Endothelial cell of umbilical vein (primary cell): ENCODE results near the gene FOLR1. TPM values are rescaled to one million over a fixed set of nuclear protein-coding genes. Genes with fewer than 3 reads are reported as not detected.

Source experiments
- BruUV-seq: library from RNA; stranded (reverse); fragments of 400-500 nt; replicated peaks from 2 replicates; lab custom pipeline; 2021; lab: Mats Ljungman, UMichigan
- CTCF ChIA-PET: fragments of 300-600, 350-600 bp; sonication (Branson Sonifier 250); formaldehyde crosslinking; loops from one replicate; lab custom pipeline; 2021; ENCODE audit warnings: antibody characterized with exemption, inconsistent platforms; lab: Charles Lee
- POLR2A ChIA-PET: fragments of 300-600, 350-600 bp; sonication (Branson Sonifier 250); formaldehyde crosslinking; loops from one replicate; lab custom pipeline; 2021; ENCODE audit warnings: antibody characterized with exemption, inconsistent platforms; lab: Charles Lee
- DNase-seq: peaks from one replicate; pipeline ENCODE4 v3.0.0-alpha.2; 2011; ENCODE audit warnings: low read depth, low spot score
- FAIRE-seq: peaks from 2 replicates; lab custom pipeline; 2011; peaks lifted over from hg19 to GRCh38; lab: Jason Lieb, UNC
- H2AFZ ChIP-seq: 2 replicates; pipeline ENCODE4 v1.6.0; 2012; ENCODE audit warnings: low read depth, low read length, control low read depth, inconsistent platforms
- H3K27ac ChIP-seq: 2 replicates; pipeline ENCODE4 v1.5.1; 2011; ENCODE audit warnings: low read depth, mild to moderate bottlenecking, control low read depth, low read length, moderate library complexity; ENCODE audit not compliant: insufficient read depth
- H3K27me3 ChIP-seq, 2 experiments: 2 replicates each; pipeline versions ENCODE4 v1.6.0 to v1.6.1; 2011; ENCODE audit warnings: low read length in 2 of 2, mixed read lengths in 1 of 2; ENCODE audit not compliant: control insufficient read depth in 2 of 2, insufficient read depth in 2 of 2
- H3K36me3 ChIP-seq, 2 experiments: 2 replicates in 1 of 2; 3 replicates in 1 of 2; pipeline ENCODE4 v1.5.1; 2011; ENCODE audit warnings: low read length in 2 of 2, mild to moderate bottlenecking in 1 of 2, moderate library complexity in 1 of 2; ENCODE audit not compliant: control insufficient read depth in 2 of 2, insufficient read depth in 2 of 2; ENCODE audit errors: extremely low read depth in 1 of 2
- H3K4me1 ChIP-seq: 3 replicates; pipeline ENCODE4 v1.5.1; 2011; ENCODE audit warnings: mild to moderate bottlenecking, low read length; ENCODE audit not compliant: control insufficient read depth, insufficient read depth; ENCODE audit errors: extremely low read depth
- H3K4me2 ChIP-seq: 2 replicates; pipeline ENCODE4 v1.6.1; 2011; ENCODE audit warnings: low read length, control low read depth, mixed read lengths; ENCODE audit not compliant: insufficient read depth
- H3K4me3 ChIP-seq, 3 experiments: fragments of 200-600 bp in 1 of 3; sonication (generic), shearing (Covaris generic) in 1 of 3; replicated peaks in 1 of 3; 2 replicates each; pipeline ENCODE4 v1.5.1; 2011 to 2016; ENCODE audit warnings: control low read depth in 3 of 3, low read length in 3 of 3, mild to moderate bottlenecking in 2 of 3, inconsistent platforms in 1 of 3, low read depth in 1 of 3, moderate library complexity in 1 of 3; ENCODE audit not compliant: insufficient read depth in 1 of 3
- H3K79me2 ChIP-seq: 2 replicates; pipeline ENCODE4 v1.6.0; 2012; ENCODE audit warnings: low read length, inconsistent platforms; ENCODE audit not compliant: control insufficient read depth, insufficient read depth
- H3K9ac ChIP-seq: replicated peaks from 2 replicates; pipeline ENCODE3; 2011; ENCODE audit warnings: low read length, control low read depth; ENCODE audit not compliant: insufficient read depth; ENCODE audit errors: extremely low read depth
- H3K9me1 ChIP-seq: replicated peaks from 3 replicates; pipeline ENCODE4 v1.6.0; 2011; ENCODE audit warnings: mild to moderate bottlenecking, low read length; ENCODE audit not compliant: control insufficient read depth, insufficient read depth; ENCODE audit errors: extremely low read depth
- H3K9me3 ChIP-seq: replicated peaks from 2 replicates; pipeline ENCODE4 v1.5.1; 2012; ENCODE audit warnings: low read length, inconsistent platforms; ENCODE audit not compliant: control insufficient read depth, insufficient read depth
- H4K20me1 ChIP-seq: replicated peaks from 2 replicates; pipeline ENCODE3; 2011; ENCODE audit warnings: mild to moderate bottlenecking, low read length; ENCODE audit not compliant: control insufficient read depth, insufficient read depth; ENCODE audit errors: extremely low read depth
- EZH2 ChIP-seq: IDR thresholded peaks from 2 replicates; pipeline ENCODE4 v1.6.1; 2012; ENCODE audit warnings: borderline replicate concordance, low read depth, mild to moderate bottlenecking, moderate library complexity, low read length, inconsistent platforms; ENCODE audit not compliant: severe bottlenecking
- JUN ChIP-seq: IDR thresholded peaks from 2 replicates; pipeline ENCODE4 v1.6.1; 2011; ENCODE audit warnings: borderline replicate concordance, low read depth; ENCODE audit not compliant: insufficient read length, insufficient read depth
- MAX ChIP-seq: IDR thresholded peaks from 2 replicates; pipeline ENCODE4 v1.6.1; 2011; ENCODE audit not compliant: insufficient read depth, insufficient read length
- POLR2AphosphoS5 ChIP-seq: IDR thresholded peaks from 2 replicates; pipeline ENCODE4 v1.6.1; 2012; ENCODE audit warnings: low read depth, mild to moderate bottlenecking, control low read depth, low read length, moderate library complexity; ENCODE audit not compliant: insufficient read depth
- dilution Hi-C: fragments of 300-500 bp; cut with MboI; formaldehyde crosslinking; loops from one replicate; pipeline ENCODE4 v1.15.0; 2019; ENCODE audit warnings: low sequenced_read_pairs; ENCODE audit not compliant: extremely low pct_ligation_motif_present
- intact Hi-C: fragments of 100-400 bp; cut with micrococcal nuclease; formaldehyde crosslinking; loops from one replicate; pipeline ENCODE4 v1.10.0; 2022
- polyA plus RNA-seq, 4 experiments: library from polyadenylated mRNA; depleted of rRNA in 3 of 4; stranded (reverse) in 3 of 4; unstranded in 1 of 4; fragments of >200 nt; gene quantifications; 2 replicates each; pipeline versions ENCODE4 v1.2.1 to v1.2.3, GENCODE V29; 2011 to 2012; ENCODE audit warnings: missing spikeins in 1 of 4
- total RNA-seq: library from RNA; stranded (reverse); gene quantifications from 2 replicates; pipeline ENCODE4 v1.2.3, GENCODE V29; 2021

Gene FOLR1
- total and polyA plus RNA-seq, 2 donors (not counting 3 experiments of a cell fraction or from before 2014, with no cell fraction given) = not detected

DNA sequence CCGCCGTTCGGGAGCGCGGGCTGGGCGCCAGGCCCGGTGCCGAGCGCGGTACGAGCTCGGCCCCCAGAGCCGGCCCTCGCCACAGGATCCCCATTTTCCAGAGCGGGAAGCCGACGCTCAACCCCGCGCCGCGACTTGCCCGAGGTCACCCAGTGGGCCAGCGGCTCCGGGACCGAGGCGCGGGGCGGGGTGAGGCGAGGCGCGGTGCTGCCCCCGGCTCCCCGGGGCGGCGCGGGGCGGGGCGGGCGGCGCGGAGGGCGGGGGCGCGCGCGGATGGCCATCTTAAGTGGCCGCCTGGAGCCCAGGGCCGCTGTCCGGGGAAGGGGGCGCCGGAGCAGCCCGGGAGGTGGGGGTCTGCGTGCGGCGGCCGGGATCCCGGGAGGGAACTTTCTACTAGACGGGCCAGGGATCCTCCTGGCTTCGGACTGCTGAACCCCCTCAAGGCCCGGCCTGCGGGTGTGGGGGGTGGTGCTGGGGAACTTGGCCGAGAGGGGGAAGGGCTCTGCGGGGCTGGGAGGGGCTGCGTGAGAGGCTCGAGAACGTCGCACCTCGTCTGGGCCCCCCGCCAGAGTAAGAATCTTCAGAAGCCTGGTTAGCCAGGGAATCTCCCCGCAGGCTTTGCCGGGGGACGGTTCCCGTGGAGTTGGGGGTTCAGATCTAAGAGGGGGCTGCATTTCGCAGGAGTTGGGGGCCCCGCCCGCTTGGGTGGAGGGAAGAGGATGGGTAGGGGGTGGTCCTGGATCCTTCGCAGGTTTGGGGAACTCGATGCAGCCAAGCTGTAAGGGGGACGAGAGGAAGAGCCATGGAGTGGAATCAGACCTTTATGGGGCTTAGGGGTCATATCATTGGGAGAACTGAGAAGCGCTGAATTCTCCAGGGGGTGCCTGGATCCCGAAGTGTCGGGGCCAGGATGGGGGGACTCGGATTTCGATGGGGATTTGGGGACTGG is 31.9 kb downstream of the FOLR1 start:
- FAIRE-seq = peak; percentile 12
- peaks cover 21% of the 10 kb centered on the region for H3K79me2 ChIP-seq
- peaks cover 2 to 17% of the 10 kb centered on the region in 2 experiments for H3K36me3 ChIP-seq
- ChIA-PET POLR2A (interaction anchor here (1.0 to 1.5 kb wide), 2 partner anchors 111 to 152 kb away, joined by 3 to 5 read pairs; partner anchors contain the start of gene ANAPC15), CTCF (interaction anchor here (0.8 to 3.2 kb wide), 9 partner anchors 12 to 207 kb away, joined by 4 to 17 read pairs (median 6); no protein-coding TSS in a partner anchor)
- TF ChIP-seq MAX (no peak), JUN (no peak), EZH2 (no peak), POLR2AphosphoS5 (peak; percentile 24)
- no peaks in the 10 kb centered on the region for H4K20me1 ChIP-seq
- peak overlapping the region; percentile 82 for H3K9ac ChIP-seq
- peak overlapping the region; percentile 89 for H2AFZ ChIP-seq
- H3K4me2 ChIP-seq = peak overlapping the region; percentile 89
- H3K9me3 ChIP-seq = no peaks in the 10 kb centered on the region
- intact Hi-C loops (loop anchor here (1.0 to 2.0 kb wide), 5 partner anchors 14 to 199 kb away; partner anchors contain the start of gene ANAPC15), dilution Hi-C loops (no loop called here)
- no TSS peak for BruUV-seq
- peak overlapping the region; percentile 76 to 94 (median 94) for H3K4me3 ChIP-seq
- no peaks in the 10 kb centered on the region for H3K27me3 ChIP-seq
- DNase-seq = peak; percentile 74
- peak overlapping the region; percentile 60 for H3K27ac ChIP-seq
- H3K9me1 ChIP-seq = no peaks in the 10 kb centered on the region
- peaks cover 9% of the 10 kb centered on the region for H3K4me1 ChIP-seq
